ENCODE results near the gene MYLIP.

Gene MYLIP

DNA sequence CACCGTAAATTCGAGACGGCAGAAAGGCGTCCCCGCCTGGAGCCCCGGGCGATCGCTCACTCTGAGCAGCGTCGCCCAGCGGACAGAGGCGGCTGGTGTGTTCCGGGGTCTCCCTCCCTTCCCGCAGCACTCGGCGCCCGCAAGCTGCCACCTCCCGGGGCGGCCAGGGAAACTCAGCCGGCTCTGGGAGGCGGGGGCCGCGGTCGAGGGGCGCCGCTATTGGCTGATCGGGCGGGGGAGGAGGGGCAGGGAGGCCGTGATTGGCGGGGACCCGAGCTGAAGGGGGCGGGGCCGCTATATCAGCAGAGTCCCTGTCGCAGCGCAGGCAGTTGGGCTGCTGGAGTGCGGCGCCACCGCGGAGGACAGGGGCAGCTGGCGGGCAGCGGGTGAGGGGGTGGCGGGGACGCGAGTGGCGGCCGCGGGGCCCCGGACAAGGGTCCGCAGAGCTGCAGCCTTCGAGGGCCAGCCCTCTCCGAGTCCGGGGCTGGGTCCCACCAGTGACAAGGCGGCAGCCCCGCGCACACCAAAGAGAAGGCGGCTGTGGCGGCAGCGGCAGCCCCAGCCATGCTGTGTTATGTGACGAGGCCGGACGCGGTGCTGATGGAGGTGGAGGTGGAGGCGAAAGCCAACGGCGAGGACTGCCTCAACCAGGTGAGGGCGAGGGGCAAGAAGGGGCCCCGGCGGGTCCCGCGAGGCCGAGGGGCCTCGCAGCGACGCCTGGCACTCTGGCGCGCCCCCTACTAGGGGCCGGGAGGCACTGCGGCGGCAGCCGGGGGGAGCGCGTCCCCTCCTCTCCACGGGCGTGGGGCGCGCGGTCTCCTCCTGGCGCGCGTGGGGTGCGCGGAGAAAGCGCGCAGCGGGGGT lies at the start of gene MYLIP:
MYLIP (plus strand) TSS at position 328 of the 864 bp plus-strand sequence; CDS start at position 565, 237 bp downstream.
- peak; percentile 69 to 99 (median 97) for DNase-seq

DNA sequence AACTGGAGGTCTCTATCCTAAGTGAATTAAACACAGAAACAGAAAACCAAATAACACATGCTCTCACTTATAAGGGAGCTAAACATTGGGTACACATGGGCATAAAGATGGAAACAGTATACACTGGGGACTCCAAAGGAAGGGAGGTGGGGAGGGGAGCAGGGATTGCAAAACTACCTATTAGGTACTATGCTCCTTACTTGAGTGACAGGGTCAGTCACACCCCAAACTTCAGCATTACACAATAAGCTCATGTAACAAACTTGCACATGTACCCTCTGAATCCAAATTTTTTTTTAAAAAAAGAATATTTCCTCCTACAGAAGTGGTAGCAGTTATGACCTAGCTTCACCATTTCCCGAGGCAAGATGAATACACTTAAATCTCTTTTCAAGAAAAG lies 49.5 kb upstream of the MYLIP start:
- no peak for DNase-seq

- DNase-seq = no peak
These were observed 48.7 kb upstream of the MYLIP start for GRCh38 chr6:16080204-16080603.

GRCh38 chr6:16081326-16081725 lies 47.6 kb upstream of the MYLIP start:
- no peak for DNase-seq

DNA sequence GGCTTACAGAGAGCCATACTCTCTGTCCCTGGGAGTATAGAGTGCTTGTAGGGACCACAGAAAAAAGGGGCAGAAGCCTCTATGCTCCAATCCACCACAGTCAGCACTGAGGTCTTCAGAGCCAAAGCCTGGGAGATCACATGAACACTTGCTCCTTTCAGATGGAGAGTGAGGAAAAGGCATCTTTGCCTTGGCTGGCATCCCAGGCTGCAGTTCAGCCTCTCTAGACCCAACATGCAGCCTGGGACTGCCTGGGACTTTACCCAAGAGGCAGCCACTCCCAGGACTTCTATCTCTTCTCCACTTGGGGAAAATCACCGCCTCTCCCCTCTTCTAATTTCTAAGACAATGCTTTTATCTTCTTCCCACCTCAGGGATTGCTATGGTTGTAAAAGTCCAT lies 46.5 kb upstream of the MYLIP start:
- peak in 1 of 56 donors; percentile 2 for DNase-seq

DNA sequence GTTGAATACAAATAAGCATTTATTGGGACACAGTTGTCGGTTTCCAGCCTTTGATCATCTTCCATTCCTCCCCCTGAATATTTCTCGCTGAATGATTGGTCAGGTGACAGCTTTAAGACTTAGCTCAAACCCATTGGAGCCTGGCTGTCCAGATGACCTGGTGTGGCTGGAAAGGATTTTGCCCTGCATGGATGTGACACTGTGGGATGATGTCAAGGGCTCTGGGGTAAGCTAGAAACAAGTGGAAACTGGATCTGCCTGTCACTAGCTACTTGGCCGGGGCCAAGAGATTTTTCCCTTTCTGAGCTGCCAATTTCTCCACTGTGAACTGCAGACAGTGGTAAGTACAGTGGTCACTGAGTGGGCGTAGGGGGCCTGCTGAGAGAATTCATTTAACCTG lies 41.9 kb upstream of the MYLIP start:
- no peak for DNase-seq

GRCh38 chr6:16087386-16087785 lies 41.5 kb upstream of the MYLIP start:
- DNase-seq = no peak

GRCh38 chr6:16088409-16088808 lies 40.5 kb upstream of the MYLIP start:
- DNase-seq = no peak

DNA sequence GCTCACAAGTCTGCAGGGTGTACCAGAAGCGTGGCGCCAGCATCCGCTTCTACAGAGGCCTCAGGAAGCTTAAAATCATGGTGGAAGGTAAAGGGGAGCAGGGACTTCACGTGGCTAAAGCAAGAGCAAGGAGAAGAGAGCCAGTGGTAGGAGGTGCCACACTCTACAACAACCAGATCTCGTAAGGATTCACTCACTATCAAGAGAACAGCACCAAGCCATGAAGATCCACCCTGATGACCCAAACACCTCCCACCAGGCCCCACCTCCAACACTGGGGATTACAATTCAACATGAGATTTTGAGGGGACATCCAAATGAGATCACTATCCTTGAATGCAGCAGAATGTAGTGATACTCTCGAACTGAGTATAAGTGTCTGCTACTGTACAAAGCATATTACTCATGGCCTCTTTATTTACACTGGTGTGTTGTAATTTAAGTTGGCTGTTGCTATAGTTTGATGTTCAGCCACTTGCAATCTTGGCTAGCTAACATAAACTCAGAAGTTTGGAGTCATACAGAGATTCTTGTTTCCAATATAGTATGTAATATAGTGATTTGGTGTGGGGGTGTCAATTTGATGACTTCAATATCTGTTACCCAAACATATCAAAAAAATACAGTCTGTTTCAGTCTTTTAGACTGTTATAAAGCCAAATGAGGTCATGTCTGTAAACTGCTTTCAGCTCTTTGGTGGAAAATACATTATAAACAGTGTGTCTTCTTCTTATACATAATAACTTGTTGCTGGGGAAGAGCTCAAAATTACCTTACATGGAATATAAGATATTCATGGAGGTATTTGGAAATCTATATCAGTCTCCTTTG lies 39.4 kb upstream of the MYLIP start:
- DNase-seq = no peak

GRCh38 chr6:16090452-16090851 lies 38.4 kb upstream of the MYLIP start:
- no peak for DNase-seq

DNA sequence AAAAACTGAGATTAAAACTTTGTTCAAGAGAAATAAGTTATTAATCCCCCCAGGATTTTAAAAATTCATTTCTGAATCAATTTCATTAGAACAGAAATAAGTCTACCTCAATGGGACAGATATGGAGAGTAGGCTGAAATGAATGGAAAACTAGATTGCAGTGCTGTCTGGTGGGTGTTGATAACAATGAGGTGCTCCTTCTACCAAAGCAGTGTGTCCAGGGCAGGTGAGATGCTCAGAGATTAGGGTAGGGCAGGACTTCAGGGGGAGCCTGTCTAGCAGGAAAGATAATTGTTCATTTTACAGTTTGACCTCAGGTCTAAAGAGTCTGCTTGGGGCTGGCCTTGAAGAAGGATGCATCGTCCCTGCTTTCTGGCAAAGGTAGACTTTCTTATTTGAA lies 38.0 kb upstream of the MYLIP start:
- DNase-seq = no peak

- no peak for DNase-seq
These were observed 36.7 kb upstream of the MYLIP start for GRCh38 chr6:16092140-16092539.

GRCh38 chr6:16092990-16093389 lies 35.9 kb upstream of the MYLIP start:
- DNase-seq = no peak

DNA sequence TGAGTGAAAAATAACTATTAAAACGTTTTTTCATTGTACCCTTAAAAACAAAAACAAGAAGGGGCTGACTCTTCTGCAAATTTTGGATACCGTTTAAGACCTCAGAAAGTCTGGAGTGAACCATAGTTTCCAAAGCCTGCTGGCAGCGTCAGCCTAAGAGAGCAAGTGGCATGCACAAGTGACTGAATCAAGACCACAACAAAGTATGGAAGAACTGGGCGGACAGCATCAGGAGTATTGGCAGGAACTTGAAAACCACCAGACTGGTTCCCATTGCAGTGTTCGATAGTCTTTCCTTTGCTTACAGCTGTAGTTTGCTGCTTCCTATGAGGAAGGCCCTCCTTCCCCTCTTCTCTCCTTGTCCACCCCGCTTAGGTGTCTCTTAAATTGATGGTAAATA lies 33.7 kb upstream of the MYLIP start:
- no peak for DNase-seq

DNA sequence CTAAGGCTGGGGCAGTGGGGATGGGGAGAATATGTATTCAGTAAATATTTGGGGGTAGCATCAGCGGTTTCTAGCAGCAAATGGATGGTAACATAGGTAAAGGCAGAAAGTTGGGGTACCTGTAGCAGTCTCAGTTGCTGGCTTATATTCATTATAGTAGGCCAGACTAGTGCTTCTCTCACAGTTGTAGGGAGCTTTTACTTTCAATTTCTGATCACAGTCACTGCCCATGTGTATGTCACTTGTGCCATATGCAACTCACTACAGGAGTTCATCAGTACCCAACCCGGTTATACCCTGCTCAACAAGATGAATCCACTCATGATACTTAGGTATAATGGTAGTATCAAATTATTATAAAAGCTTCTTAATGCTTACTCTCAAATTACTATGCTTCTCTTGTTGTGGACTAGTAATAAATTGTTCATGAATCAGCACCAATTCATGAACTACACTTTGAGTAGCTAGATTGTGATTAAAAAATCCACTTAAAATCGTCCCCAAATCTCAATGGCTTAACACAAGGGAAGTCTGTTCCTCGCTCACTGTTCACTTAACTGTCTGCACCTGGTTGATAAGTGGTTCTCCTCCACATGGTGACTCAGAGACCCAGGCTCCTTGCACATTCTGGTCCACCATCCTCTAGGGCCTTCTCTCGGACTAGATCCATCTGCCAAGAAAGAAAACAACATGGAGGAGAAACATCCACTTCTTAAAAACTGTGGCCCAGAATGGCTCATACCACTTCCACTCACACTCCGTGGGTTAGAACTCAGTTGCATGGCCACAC lies 31.3 kb upstream of the MYLIP start:
- no peak for DNase-seq

DNA sequence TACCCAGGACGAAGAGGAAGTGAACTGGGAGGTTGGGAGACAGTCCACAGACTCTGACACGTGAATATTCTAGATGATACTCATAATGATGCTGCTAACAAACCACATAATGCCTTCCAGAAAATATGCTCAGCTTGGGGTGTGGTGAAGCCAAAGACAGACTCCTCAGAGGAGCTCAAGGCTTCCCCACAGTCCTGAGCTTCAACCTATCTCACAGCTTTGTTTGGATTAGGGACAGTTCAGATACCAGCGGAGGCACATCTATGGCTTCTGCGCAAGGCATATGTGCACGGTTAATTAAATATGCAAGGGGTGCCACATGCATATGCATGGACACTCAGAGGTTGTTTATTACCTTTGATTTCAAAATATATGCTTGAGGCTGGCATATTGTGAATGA lies 30.7 kb upstream of the MYLIP start:
- no peak for DNase-seq

- no peak for DNase-seq
These were observed 26.7 kb upstream of the MYLIP start for GRCh38 chr6:16102208-16102607.

DNA sequence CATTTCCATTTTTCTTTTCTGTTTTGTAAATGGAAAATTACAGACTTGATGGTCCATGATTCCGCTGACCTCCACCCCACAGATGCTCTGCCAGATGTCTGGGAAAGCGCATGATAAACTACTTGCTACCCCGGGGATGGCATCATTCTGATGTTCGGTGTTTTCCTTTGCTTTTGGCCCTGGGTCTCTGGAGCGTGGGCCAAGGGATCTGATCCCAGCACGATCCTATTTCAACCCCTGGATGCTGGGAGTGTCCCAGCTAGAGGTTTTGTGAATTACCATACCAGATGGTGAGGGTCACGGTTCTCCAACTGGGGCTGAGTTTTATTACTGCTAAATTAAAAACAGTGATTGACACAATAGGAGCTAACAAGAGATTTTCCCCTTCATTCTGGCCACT lies 25.2 kb upstream of the MYLIP start:
- no peak for DNase-seq

DNA sequence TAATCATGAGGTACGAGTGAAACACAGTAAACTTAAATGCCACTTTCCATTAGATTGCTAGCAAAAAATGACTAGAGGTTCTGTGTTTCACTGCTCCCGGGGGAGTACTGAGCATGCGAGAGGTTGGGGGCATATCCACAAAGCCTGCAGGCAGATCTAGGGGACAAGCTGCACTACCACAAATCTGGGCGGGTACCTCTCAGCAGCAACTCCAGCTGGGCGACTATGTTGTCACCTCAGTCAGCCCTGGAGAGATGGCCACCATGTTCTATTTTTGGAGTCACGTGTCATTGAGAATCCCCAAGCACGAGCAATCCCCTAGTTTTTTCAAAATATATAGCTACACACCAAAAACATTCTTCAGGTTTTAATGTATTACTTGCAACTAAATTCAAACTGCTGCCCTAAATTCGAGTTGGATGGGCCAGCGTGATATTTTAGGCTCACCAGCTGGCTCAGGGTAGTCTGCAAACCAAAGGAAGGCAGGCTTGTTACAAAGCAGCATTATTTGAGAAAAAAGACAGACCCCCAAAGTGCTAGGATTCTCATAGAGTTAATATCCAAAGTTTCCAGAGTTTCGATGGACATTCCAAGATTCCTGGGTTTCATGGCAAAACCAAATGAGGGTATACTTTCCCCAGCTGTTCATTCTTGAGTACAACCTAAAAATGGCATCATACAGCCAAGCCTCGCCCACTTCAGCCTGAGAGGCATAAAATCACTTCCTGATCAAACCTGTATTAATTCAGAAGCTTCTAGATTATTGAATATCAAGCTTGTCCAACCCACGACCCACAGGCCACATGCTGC lies 24.1 kb upstream of the MYLIP start:
- no peak for DNase-seq

DNA sequence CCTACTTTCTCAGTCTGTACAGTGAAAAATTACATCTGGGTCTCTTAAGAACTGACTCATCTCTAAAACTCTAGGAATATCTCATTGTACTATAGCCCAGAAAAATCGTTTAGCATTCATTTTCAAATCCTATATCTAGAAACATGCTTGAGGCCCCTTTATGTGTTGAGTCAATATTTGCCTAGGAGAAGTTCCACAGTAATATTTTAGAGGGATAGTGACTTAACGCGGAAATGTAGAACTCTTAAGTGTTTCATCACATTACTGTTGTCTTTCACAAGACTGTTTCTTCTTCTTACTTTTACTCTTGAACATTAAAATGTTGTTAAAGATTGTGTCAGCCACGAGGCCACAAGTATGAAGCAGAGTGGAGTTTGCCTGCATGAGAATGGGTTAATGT lies 23.0 kb upstream of the MYLIP start:
- no peak for DNase-seq
